ENCODE measurements around the gene RRAS.

Gene RRAS

DNA sequence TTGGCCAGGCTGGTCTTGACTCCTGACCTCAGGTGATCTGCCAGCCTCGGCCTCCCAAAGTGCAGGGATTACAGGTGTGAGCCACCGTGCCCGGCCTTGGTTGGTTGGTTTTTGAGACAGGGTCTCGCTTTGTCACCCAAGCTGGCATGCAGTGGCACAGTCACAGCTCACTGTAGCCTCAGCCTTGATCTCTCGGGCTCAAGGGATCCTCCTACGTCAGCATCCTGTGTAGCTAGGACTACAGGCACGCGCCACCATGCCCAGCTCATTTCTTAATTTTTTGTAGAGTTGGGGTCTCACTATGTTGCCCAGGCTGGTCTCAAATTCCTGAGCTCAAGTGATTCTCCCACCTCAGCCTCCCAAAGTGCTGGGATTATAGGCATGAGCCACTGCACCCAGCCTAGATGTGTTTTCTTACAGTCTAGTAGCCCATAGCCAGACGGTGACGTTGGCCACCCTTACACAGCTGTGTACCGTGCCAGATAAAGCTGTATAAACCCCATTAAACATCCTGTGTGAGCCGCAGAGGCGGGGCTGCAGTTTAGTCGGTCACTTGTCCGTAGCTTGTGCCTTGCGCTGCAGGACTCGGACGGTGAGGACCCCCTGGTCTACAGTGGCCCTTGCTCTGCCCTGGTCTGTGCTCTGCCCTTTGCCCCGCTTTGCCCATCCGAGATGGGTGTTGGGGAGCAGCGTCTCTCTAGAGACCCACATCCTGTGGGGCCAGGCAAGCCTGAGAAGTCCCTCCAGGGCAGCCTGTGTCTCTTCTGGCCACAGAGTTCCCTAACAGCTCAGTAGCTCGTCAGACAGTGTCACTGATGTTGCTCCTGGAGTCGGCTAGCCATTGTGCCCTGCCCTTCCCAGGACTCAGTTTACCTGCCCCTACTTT, 15.9 kb upstream of the RRAS start:
- TF ChIP-seq, protein P1, sequence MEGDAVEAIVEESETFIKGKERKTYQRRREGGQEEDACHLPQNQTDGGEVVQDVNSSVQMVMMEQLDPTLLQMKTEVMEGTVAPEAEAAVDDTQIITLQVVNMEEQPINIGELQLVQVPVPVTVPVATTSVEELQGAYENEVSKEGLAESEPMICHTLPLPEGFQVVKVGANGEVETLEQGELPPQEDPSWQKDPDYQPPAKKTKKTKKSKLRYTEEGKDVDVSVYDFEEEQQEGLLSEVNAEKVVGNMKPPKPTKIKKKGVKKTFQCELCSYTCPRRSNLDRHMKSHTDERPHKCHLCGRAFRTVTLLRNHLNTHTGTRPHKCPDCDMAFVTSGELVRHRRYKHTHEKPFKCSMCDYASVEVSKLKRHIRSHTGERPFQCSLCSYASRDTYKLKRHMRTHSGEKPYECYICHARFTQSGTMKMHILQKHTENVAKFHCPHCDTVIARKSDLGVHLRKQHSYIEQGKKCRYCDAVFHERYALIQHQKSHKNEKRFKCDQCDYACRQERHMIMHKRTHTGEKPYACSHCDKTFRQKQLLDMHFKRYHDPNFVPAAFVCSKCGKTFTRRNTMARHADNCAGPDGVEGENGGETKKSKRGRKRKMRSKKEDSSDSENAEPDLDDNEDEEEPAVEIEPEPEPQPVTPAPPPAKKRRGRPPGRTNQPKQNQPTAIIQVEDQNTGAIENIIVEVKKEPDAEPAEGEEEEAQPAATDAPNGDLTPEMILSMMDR (conservative IDR thresholded peaks at IDR 0.05; ENCODE audit: low read depth): no peak
- POLR2A ChIA-PET (ENCODE audit: low non-redundant PET): interaction anchor here (0.6 to 0.8 kb wide), 2 partner anchors 9 to 25 kb away, joined by 3 to 7 read pairs; no protein-coding TSS in a partner anchor
- H3K27ac ChIP-seq: peak overlapping the region; percentile 38
- DNase-seq (ENCODE audit: low spot score): no peak
- CTCF ChIA-PET: no interaction called here

DNA sequence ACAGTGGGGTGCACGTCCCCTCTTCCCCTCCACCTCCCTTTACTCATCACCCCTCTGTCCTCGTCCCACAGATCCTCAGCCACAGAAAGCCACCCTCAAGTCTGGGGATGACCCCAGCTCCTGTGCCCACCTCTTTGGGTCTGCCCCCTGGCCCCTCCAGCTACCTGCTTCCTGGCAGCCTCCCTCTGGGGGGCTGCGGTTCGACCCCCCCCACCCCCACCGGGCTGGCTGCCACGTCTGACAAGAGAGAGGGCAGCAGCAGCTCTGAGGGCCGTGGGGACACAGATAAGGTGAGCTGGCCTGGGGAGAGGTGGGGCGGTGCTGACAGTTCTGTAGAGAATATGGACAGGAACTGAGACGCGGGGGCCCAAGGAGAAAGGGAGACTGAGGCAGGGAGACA, 14.6 kb upstream of the RRAS start:
- H3K27ac ChIP-seq: peak overlapping the region; percentile 38
- CTCF ChIA-PET: interaction anchor here (0.7 kb wide), 1 partner anchor 10 kb away, joined by 4 read pairs; no protein-coding TSS in a partner anchor
- POLR2A ChIA-PET (ENCODE audit: low non-redundant PET): no interaction called here
- TF ChIP-seq, protein P1 (conservative IDR thresholded peaks at IDR 0.05; ENCODE audit: low read depth): no peak
- no peak for DNase-seq (ENCODE audit: low spot score)

DNA sequence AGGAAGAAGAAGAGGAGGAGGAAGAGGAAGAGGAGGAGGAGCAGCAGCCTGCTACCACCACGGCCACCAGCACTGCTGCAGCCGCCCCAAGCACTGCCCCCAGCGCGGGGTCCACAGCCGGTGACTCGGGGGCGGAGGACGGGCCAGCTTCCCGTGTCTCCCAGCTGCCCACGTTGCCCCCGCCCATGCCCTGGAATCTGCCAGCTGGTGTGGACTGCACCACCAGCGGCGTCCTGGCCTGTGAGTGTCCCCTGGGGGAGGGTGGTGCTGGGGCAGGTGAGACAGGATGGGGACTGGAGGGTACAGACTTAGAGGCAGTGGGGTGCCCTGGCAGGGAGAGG, 13.5 kb upstream of the RRAS start:
- DNase-seq (ENCODE audit: low spot score): no peak
- ChIA-PET POLR2A (ENCODE audit: low non-redundant PET) (no interaction called here), CTCF (no interaction called here)
- TF ChIP-seq, protein P1 (conservative IDR thresholded peaks at IDR 0.05; ENCODE audit: low read depth): no peak
- peak overlapping the region; percentile 38 for H3K27ac ChIP-seq

DNA sequence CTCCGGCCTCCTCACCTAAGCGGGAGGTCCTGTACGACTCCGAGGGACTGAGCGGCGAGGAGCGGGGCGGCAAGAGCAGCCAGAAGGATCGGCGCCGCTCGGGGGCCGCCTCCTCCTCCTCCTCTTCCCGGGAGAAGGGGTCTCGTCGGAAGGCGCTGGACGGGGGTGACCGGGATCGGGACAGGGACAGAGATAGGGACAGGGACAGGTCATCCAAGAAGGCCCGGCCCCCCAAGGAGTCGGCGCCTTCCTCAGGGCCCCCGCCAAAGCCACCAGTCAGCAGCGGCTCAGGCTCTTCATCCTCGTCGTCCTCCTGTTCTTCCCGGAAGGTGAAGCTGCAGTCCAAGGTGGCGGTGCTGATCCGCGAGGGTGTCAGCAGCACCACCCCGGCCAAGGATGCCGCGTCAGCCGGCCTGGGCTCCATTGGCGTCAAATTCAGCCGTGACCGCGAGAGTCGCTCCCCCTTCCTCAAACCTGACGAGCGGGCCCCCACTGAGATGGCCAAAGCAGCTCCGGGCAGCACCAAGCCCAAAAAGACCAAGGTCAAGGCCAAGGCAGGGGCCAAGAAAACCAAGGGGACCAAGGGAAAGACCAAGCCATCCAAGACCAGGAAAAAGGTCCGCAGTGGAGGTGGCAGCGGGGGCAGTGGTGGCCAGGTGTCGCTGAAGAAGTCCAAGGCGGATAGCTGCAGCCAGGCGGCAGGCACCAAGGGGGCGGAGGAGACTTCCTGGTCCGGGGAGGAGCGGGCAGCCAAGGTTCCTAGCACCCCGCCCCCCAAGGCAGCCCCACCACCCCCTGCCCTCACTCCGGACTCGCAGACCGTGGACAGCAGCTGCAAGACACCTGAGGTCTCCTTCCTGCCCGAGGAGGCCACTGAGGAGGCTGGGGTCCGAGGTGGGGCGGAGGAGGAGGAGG, 12.9 kb upstream of the RRAS start:
- TF ChIP-seq, protein P1 (conservative IDR thresholded peaks at IDR 0.05; ENCODE audit: low read depth): no peak
- H3K27ac ChIP-seq: peak overlapping the region; percentile 38
- POLR2A ChIA-PET (ENCODE audit: low non-redundant PET): no interaction called here
- CTCF ChIA-PET: no interaction called here
- DNase-seq (ENCODE audit: low spot score): no peak

DNA sequence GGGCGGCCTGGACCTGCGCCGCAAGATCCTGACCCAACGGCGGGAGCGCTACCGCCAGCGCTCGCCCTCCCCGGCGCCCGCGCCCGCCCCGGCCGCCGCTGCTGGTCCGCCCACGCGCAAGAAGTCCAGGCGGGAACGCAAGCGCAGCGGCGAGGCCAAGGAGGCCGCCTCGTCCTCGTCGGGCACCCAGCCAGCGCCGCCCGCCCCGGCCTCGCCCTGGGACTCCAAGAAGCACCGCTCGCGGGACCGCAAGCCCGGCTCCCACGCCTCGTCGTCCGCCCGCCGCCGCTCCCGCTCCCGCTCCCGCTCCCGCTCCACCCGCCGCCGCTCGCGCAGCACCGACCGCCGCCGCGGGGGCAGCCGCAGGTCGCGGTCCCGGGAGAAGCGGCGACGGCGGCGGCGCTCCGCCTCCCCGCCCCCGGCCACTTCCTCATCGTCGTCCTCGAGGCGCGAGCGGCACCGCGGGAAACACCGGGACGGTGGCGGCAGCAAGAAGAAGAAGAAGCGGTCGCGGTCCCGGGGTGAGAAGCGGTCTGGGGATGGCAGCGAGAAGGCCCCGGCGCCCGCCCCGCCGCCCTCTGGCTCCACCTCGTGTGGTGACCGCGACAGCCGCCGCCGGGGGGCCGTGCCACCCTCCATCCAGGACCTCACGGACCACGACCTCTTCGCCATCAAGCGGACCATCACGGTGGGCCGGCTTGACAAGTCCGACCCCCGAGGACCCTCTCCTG, 12.0 kb upstream of the RRAS start:
- TF ChIP-seq, protein P1 (conservative IDR thresholded peaks at IDR 0.05; ENCODE audit: low read depth): no peak
- H3K27ac ChIP-seq: no peak overlapping the region
- ChIA-PET CTCF (no interaction called here), POLR2A (ENCODE audit: low non-redundant PET) (no interaction called here)
- no peak for DNase-seq (ENCODE audit: low spot score)
